HG02759 (cell line): ENCODE measurements around the gene TRA2A.
A peak's percentile ranks its signal among the peaks of the same experiment; 100 is the strongest.
"Not testable (repeated sequence)": the region's sequence is repeated elsewhere in the genome, so short reads cannot be mapped to it uniquely, and the experiment has no call there.

Experiments used
- ATAC-seq: cut with Tn5 transposase; IDR thresholded peaks from one replicate; pipeline ENCODE4 v1.9.1; 2021; ENCODE audit warnings: mild to moderate bottlenecking, moderate library complexity; ENCODE audit not compliant: unreplicated experiment

The TRA2A gene

DNA sequence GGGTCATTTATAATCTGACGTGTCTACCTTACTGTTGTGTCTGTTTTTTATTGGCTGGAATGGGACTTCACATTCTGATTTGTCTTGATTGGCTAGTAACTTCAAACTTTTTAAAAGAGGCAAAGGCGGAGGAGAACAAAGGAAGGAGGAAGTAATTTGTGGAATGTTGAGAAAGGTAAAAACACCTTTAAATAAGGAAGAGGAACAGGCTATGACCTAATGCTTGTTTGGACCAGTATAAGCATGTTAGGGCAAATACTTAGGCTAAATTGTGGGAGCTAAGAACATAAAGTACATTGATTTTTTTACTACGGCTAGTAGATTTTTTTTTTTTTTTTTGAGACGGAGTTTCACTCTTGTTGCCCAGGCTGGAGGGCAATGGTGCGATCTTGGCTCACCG, 18.0 kb downstream of the TRA2A start:
- not testable (repeated sequence) for ATAC-seq

- ATAC-seq = no peak
These were observed 37.8 kb downstream of the TRA2A start for GRCh38 chr7:23494009-23494408.

- ATAC-seq = no peak
These were observed 40.3 kb downstream of the TRA2A start for GRCh38 chr7:23491502-23491901.

- peak; percentile 82 for ATAC-seq
These were observed 41.2 kb downstream of the TRA2A start for GRCh38 chr7:23490357-23491135.

DNA sequence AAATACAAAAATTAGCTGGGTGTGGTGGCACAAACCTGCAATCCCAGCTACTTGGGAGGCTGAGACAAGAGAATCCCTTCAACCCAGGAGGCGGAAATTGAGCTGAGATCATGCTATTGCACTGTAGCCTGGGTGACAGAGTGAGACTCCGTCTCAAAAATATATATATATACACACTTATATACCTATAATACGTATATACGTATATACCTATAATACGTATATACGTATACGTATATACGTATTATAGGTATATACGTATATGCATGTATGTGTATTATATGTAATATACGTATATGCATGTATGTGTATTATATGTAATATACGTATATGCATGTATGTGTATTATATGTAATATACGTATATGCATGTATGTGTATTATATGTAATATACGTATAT, 43.1 kb downstream of the TRA2A start:
- not testable (repeated sequence) for ATAC-seq

- ATAC-seq = no peak
These were observed 44.1 kb downstream of the TRA2A start for GRCh38 chr7:23487670-23488069.

DNA sequence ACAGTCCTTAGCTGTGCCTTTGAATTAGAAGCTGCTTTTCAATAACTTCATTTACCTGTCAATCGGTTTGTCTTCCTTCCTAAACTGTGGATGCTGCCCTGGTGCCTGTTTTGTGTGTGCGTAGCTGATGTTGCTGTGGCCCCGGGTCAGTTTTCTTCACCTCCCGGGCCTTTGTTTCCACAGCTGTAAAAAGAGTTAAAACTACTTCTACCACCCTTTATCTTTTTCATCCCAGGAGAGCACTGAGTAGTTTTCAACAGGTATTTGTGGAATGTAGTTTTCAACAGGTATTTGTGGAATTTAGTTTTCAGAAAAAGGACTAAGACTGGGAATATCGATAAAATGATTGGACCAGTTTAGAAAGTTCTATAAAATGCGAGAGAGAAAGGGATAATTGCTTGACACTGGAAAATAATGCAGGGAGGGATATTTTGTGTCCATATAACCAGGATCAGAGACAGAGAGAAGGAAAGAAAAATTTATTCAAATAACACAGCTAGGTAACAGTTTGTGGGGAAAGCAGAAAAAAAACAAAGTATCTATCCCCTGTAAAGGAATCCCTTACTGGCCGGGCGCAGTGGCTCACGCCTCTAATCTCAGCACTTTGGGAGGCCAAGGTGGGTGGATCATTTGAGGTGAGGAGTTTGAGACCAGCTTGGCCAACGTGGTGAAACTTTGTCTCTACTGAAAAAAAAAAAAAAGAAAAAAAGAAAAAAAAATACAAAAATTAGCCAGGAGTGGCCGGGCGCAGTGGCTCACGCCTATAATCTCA, 45.6 kb downstream of the TRA2A start:
- ATAC-seq = no peak

- ATAC-seq = no peak
These were observed 49.1 kb downstream of the TRA2A start for GRCh38 chr7:23482686-23483085.

DNA sequence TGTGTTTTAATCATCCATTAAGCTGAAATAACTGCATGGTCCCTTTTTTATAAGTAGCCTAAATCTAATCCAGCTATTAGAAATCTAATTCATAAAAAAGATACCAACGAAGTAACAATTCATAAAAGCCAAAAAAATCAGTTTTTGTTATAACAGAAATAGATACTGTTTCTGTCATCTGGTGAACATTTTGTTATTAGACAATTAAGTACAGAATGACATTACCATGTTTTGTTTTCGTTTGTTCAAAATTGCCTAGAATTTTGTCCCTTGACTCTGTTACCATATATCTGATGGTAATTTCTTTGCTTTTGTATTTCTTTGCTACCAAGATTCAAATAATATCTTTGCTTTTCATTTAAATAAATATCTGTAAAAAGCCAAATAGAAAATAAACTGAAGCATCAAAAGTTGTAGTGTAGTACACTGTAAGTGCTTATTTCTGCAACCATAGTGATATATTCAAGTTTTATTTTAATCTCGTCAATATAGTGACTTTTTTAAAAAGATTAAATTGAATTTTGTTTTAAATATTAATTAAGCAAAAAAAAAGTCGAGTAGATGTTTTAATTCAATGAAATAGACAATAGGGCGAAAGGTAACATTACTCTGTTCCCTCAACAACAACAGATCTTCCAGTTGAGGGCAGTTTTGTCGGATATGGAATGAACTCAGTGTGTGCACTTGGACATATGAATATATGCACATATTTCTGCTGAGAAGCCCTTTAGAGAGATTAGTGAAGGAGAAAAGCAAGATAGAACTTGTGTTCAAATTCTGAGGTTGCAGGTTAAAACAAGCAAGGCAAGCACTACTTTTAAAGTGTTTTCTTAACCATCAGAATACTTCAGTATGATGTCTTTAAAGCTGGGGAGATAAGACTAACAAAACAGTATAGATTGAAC, 53.6 kb downstream of the TRA2A start:
- no peak for ATAC-seq

- no peak for ATAC-seq
These were observed 54.7 kb downstream of the TRA2A start for GRCh38 chr7:23477157-23477499.

DNA sequence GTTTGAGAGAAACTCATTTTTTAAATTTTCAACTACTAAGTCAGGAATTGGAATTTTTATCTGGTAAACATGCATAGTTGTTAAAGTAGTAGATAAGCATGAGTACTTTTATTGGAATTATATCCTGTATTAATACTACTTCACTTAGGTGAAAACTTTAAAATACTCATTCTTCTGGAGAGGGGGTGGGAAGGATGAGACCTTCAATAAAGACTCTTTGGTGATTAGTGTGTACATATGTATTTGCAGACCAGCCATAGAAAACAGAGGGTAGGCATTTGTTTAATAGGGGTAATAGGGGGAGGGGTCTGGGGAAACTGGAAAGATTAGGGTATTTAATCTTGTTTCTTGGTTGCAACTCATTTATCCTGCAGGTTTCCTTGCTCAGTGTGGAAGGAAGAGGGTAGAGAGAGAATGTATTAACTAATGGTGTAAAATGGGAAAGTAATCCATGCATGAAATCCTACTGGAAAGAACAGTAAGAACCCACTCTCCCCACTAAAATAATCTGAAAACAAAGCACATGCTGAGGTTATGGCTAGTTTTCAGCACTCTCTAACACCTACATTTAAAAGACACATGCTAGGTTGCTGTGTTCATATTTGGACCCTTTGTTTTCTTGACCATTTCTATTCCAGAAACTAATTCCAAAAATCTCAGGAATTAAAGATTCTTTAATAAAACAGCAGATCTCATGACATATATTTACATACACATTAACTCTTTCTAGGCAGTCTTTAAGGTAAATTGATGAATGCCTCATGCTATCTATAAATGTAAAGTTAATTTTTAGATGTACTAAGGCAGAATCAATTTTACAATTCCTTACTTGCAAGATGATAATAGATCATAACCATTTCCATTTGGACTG, 55.3 kb downstream of the TRA2A start:
- no peak for ATAC-seq

DNA sequence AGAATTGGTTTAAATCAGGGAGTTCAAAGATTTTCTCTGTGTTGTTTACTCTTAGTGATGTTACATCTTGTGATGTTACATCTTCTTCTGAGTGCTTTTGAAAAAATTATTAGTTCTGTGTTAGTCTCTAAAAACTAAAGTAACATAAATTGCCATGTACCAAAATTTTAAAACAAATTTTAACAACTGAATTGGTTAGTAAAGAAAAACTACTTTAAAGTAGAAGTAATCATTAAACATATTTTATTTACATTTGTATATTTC, 56.3 kb downstream of the TRA2A start:
- no peak for ATAC-seq

DNA sequence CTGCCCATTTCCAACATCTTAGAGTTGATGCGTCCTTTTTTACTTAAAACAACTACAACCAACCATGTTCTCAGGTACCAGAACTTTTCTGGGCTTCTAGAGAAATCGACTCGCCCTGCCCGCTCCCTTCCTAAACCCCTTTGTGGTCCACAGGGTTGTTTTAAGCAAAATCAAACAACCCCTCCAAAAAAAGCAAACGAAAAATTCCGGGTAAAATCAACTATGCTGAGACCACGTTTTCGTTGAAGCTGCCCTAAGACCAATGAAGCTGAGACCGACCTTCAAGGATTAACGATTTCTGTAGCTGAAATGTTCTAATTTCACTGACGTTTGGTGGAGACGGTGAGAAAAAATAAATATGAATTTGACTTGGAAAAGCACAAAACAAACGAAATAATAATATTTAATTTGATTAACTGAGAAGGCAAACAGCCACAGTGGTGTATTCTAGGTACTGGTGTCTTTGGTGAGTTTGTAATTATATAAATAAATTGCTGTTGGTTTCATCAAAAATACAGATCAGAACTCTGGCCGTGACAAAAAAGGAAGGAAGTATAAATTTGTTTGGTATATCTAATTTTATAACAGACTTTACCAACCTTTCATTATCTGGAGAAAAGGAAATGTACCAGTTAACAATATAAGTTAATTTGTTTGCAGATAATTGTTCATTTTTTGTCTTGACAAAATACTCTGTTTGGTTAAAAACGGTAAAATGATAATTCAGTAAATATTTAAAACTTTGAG, 56.8 kb downstream of the TRA2A start:
- ATAC-seq = no peak

- peak; percentile 75 for ATAC-seq
These were observed 57.5 kb downstream of the TRA2A start for GRCh38 chr7:23474094-23474828.

- peak; percentile 26 for ATAC-seq
These were observed 58.0 kb downstream of the TRA2A start for GRCh38 chr7:23473844-23474093.

GRCh38 chr7:23472956-23473843, 58.6 kb downstream of the TRA2A start:
- no peak for ATAC-seq

- no peak for ATAC-seq
These were observed 59.2 kb downstream of the TRA2A start for GRCh38 chr7:23472556-23472955.

GRCh38 chr7:23472046-23472445, 59.7 kb downstream of the TRA2A start:
- ATAC-seq = no peak
